Central memory CD4-positive, alpha-beta T cell (primary cell): ENCODE data around the gene ARHGAP12.

Experiments used
- DNase-seq: peaks from one replicate; pipeline ENCODE4 v3.0.0; 2022

The ARHGAP12 gene

DNA sequence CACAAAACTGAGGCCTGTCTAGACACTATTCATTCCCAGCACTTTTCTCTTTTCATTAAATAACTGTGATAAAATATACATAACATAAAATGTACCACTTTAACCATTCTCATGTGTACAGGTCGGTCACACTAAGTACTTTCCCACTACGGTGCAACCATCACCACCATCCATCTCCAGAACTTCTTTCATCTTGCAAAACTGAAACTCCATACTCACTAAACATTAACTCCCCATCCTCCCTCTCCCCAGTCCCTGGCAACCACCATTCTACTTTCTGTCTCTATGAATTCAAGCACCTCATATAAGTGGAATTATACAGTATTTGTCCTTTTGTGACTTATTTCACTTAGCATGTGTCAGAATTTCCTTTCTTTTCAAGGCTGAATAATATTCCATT, 53.0 kb downstream of the ARHGAP12 start:
- no peak for DNase-seq

DNA sequence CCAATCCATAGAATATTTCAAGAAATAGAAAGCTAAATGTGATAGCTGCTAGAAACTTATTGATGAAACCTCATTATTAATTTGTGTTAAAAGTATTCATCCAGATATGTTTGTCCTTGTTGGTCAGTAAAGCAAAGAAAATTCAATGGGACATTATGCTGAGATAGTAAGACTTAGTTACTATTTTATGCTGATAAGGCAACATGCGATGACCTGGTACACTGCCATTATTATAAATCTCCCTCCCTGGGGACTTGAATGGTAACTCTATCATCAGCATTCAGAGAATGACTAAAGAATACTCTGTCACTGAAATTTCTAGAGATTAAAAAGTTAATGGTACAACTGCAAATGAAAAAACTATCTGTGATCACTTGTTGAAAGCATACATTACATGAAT, 54.9 kb downstream of the ARHGAP12 start:
- DNase-seq: no peak

GRCh38 chr10:31871266-31872065, 57.2 kb downstream of the ARHGAP12 start:
- no peak for DNase-seq

GRCh38 chr10:31867646-31868045, 61.0 kb downstream of the ARHGAP12 start:
- no peak for DNase-seq

DNA sequence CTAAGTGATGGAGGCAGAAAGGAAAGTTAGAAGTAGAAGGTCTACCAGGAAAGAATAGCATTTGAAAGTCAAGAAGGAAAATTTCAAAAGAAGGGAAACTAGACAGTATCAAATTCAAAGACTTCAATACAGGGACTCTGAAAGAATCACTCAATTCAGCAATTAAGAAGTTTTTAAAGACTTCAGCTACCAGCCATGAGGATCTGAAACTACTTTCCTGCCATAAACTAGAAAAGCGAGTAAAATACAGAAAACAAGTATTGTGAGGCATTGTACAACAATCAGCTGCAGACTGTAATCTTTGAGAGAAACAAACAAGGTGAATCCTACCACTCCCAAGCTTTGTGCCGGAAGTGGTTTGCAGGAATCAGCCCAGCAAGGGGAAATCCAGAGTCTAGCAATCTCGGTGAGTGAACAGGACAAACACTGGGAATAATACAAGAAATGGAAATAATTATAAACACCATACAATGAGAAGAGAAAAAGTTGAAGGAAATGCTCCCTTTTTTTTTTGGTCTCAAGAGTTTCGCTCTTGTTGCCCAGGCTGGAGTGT, 62.4 kb downstream of the ARHGAP12 start:
- DNase-seq: no peak

DNA sequence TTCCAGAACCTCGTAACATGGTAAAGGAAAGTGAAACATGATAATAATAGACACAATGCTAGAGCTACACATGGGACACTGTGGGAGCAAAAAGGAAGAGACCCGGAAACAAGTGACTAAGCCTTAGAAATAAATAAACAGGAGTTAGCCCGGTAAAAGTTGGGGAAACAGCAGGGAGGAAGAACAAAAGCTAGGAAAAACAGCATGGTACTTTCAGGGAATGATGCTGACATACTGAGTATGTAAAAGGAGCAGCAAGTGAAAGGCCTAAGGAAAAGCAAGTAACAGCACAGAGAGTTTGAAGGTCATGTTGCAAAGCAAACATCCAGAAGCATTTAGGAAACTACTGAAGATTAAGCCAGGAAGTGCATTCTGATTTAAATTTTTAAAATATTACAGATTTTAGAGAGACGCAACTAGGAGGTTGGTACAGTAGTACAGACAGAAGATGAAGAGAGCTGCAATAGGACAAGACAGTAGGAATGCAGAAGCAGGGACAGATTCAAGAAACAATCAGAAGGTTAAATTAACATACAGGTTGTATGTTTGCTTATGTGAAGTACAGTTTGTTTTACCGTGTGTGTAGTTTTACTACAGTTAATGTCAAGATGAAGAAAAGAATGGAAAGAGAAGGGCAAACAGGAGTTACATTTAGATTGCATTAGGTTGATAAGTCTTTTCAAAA, 63.7 kb downstream of the ARHGAP12 start:
- DNase-seq: no peak

DNA sequence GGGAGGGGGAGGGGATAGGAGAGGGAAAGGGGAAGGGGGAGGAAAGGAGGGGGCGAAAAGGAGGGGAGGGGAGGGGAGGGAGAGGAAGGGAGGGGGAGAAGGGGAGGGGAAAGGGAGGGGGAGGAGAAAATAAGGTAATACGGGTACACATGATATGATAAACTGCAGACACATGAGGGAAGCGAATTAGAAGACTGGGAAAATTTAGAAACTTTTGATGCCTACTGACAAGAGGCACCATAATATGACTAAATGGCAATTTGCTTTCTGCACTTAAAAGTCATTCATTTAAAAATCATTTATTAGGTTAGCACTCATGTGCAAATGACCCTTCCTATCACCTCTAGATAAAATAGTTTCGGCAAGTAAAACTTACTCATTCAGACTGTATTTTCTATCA, 73.6 kb downstream of the ARHGAP12 start:
- no peak for DNase-seq

DNA sequence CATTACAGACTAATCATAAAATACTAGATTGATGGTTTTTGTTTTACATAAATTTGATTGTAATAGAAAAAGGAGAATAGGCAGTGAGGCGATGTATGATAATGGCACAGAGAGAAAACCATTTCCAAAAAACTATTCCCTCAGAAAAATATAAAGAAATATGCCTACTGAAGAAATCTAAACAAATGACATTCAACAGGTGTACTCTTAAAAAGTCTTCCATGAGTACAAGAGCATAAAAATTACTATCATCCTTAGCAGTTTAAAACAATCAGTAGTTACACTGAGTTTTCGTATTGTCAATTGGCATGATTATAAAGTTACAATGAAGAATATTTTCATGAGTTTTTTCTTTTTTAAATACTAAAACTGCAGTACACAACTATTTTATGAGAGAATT, 75.0 kb downstream of the ARHGAP12 start:
- no peak for DNase-seq

- DNase-seq: no peak
Observed at GRCh38 chr10:31851216-31851615, 77.4 kb downstream of the ARHGAP12 start.

- DNase-seq: no peak
Observed at GRCh38 chr10:31847515-31847914, 81.1 kb downstream of the ARHGAP12 start.

DNA sequence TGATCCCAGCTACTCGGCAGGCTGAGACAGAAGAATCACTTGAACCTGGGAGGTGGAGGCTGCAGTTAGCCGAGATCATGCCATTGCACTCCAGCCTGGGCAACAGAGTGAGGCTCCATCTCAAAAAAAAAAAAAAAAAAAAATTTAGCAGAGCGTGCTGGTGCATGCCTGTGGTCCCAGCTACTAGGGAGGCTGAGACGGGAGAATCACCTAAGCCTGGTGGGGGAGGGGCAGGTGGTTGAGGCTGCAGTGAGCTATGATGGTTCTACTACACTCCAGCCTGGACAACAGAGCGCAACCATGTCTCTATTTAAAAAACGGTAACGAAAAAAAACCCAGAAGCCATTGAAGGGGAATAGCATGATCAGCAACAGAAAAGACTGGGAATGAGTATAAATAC, 89.9 kb downstream of the ARHGAP12 start:
- DNase-seq: no peak

- no peak for DNase-seq
Observed at GRCh38 chr10:31838065-31838464, 90.6 kb downstream of the ARHGAP12 start.

DNA sequence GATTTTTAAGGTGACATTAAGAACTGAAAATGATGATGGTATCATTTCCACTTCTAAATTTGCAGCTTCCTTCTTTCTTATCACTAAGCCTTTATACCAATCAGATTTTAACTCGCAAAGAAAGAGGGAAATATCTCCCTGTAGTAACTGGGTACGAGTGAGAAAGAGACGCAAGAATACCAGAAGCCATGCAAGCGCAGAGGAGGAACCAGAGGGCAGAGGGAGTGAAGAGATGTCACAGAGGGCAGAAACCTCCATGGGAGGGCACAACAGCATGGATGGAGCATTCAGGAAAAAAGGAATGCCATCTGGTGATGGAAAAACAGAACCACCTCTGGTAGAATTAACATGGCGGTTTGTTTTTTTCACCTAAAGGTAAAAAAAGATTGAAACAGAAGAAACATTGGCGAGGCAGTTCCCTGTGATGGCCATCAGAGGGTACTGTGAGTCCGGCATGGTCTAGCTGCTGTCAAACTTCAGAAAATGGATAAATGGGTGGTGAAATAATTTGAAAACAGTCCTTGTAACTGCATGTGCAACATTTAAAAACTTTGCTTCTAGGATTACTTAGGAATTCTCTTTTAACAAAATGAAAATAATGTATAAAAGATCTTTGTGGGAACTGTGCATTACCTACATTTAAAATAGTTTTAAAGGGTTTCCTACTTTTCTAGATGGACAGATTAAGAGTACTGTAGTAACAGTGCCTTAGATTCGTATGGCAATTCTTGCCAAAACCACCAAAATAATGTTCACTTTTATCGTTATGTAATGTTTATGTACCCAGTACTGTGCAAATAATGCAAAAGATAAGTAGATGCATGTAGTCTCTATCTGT, 91.8 kb downstream of the ARHGAP12 start:
- no peak for DNase-seq

GRCh38 chr10:31833753-31834152, 94.9 kb downstream of the ARHGAP12 start:
- no peak for DNase-seq

GRCh38 chr10:31832261-31832660, 96.4 kb downstream of the ARHGAP12 start:
- no peak for DNase-seq

DNA sequence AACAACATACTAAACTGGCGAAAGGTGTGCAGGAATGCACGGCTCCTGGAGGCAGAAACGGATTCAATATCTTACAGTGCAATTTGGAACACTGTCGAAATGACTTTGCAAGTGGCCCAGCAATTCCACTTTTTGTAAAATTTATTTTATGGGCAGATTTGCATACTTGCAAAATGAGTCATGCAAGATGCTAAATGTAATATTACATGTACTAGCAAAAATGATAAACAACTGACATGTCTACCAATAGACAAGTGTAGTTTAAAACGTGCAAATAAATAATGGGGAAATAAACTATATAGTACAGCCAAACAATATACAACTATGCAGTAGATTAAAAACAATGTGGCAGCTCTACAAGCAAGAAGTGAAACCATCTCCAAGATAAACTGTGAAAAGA, 97.7 kb downstream of the ARHGAP12 start:
- no peak for DNase-seq

- no peak for DNase-seq
Observed at GRCh38 chr10:31829776-31830175, 98.9 kb downstream of the ARHGAP12 start.

DNA sequence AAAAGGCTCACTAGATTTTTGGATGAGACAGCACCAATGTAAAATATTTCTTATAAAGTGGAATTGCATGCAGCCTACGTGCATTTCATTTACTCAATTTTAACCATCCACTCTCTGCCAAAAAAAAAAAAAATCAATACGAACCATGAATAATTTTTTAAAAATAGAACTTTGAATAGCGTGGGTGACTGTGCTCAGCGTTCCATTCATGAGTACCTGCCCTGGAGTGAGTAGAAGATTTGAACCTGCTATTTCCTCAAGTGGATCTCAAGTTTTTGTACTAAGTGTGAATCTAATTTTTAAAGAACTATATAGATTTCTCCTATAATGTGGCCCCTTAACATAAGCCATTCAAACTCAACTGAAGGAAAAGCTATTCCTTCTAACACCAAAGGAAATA, 105.3 kb downstream of the ARHGAP12 start:
- DNase-seq: no peak

GRCh38 chr10:31822616-31823318, 105.9 kb downstream of the ARHGAP12 start:
- no peak for DNase-seq

DNA sequence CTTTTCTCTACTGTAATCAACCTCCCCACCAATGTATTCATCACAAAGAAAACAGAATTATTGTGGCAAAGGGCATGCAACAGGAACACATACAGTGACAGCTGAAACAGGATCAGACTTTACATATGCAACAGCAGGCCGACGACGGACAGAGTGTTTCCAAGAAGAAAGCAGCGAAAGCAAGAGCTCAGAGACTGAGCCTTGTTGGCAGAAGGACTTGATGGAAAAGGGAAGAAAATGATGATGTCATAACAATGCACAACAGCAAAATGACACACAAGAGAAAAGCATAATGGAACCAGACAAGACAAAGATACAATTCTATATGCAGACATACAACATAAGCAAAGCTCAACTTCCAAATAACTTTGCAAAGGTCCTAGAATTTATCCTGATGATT, 106.5 kb downstream of the ARHGAP12 start:
- DNase-seq: no peak

DNA sequence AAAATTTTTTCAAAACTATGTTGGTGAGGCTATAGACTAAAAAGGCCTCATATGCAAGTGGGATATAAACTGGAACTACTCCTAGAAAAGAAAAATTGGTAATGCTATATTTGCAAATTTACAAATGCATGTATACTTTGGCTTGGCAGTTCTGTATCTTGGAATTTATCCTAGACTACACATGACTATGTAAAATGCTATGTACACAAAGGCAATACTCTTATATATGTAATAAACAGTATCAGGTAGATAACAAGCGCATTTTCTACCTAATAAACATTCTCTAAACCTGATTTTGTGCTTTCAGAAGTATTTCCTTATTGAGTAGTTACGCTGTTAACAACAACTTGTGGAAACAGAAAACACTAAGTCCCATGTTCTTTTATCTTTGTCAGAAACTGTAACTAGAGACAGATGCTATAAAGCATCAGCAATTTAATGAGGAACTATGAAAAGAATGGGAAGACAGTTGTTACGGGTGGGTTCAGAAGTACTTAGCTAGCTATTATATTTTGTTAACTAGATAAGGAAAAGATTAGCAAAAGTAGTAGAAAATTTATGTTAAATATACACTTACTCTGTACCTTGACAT, 107.8 kb downstream of the ARHGAP12 start:
- no peak for DNase-seq

DNA sequence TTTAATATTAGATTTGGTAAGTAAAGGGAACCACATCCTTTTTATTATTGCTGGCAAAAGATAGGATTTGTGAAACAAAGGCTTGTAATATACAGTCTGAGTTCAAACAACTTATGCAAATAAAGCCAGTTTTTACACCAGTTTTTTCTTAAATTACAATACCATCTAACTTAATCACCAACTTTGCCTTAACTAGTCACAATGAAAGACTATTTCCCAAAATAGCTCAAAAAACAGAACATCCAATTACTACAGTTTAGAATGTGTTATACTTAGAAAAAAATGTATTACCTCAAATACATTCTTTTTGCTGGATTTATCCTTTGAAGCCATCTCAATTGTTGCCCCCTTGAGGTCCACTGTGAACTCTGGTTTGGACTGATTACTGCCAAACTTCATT, 108.5 kb downstream of the ARHGAP12 start:
- no peak for DNase-seq
